HG02763 (cell line): ENCODE data around the gene S100A8.
"Not testable (repeated sequence)": the region's sequence is repeated elsewhere in the genome, so short reads cannot be mapped to it uniquely, and the experiment has no call there.

Source experiments
- ATAC-seq: cut with Tn5 transposase; IDR thresholded peaks from one replicate; pipeline ENCODE4 v1.9.1; 2021; ENCODE audit warnings: mild to moderate bottlenecking, moderate library complexity; ENCODE audit not compliant: unreplicated experiment

Gene S100A8

DNA sequence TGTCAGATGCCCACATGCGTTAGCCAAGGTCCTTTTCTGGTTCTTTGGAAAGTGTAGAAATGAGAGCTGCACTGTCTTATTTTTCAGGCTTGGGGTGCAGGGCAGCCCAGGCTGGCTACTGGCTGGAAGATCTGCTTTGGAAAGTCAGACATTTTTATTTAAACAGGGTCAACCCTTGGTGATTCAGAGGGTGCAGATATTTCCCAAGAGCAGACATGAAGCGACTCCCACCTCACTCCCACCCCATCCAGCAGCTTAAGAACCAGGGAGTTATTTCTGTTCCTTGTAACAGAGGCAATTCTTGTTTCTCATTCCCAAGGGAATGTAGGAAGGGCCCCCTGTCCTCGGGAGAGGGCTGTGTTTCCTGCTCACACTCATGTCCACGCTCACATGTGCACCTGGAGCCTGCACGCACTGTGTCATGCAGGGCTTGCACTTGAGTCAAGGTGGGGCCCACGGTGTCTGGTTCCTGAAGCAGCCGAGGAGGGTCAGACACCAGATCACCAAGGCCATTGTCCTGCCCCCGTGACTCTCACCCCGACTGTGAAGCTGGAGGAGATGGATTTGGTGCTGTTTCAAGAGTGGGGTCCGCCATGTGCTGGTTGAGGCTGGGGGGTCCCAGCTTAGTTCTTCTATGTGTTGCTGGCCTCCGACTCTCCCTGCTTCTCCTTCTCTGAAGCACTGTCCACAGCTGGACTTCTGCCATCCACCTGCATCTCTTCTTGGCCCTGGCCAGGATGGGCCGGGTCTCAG is 26.4 kb upstream of the S100A8 start:
- no peak for ATAC-seq

GRCh38 chr1:153415850-153416570 is 25.1 kb upstream of the S100A8 start, which contains the start of gene S100A7A:
TSS of gene S100A7A (plus strand) at chr1:153416520. CDS start at chr1:153418083, 1,563 bp downstream.
- no peak for ATAC-seq

DNA sequence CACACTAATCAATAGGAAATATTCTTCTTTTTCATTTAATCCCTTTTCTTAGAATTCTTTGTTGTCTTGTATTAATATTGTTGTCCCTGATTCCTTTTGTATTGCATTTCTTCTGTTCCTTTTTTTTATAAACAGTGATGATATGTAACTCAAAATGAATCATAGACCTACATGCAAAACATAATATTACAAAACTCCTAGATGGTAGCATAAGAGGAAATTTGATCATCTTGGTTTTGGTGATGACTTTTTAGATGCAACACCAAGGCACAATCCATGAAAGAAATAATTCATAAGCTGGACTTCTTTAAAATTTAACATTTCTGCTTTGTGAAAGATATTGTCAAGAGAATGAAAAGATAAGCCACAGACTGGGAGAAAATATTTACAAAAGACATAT is 23.1 kb upstream of the S100A8 start:
- not testable (repeated sequence) for ATAC-seq

- not testable (repeated sequence) for ATAC-seq
These were observed 16.4 kb upstream of the S100A8 start for GRCh38 chr1:153407274-153407673.

DNA sequence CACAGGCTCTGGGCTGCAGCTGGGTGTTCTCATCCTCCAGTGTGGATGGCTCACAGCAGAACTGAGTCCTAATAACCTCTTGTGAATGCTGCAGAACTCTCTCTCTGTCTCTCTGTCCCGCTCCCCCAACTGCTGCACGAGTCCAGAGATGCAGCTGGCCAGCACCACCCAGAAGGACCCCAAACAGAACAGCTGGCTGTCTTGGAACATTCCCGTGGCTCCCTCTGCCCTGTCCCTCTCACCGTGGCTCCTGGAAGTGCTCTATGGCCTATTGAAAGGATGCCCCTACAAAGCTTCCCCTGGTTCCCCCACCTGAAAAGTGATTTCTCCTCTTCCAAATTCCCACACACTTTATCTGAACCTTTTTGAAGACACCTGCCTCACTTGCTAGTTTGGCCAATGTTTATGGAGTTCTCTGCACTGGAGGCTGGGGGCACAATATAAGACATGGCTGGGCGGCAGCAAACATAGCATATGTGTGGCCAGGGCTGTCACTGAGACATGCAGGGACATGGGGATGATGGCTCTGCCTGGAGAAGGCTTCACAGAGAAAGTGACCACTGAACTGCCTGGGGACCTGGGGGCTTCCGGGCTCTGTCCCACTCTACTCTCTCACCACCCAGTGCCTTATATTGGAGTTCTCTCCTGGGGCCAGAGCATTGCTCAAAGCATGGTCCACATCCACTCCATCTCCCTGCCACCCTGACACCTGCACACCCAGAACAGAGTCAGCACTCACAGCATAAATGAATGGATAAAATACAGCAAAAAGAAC is 15.1 kb upstream of the S100A8 start:
- ATAC-seq = not testable (repeated sequence)

GRCh38 chr1:153404768-153405167 is 13.9 kb upstream of the S100A8 start:
- no peak for ATAC-seq

- ATAC-seq = no peak
These were observed 13.3 kb upstream of the S100A8 start for GRCh38 chr1:153404086-153404635.

DNA sequence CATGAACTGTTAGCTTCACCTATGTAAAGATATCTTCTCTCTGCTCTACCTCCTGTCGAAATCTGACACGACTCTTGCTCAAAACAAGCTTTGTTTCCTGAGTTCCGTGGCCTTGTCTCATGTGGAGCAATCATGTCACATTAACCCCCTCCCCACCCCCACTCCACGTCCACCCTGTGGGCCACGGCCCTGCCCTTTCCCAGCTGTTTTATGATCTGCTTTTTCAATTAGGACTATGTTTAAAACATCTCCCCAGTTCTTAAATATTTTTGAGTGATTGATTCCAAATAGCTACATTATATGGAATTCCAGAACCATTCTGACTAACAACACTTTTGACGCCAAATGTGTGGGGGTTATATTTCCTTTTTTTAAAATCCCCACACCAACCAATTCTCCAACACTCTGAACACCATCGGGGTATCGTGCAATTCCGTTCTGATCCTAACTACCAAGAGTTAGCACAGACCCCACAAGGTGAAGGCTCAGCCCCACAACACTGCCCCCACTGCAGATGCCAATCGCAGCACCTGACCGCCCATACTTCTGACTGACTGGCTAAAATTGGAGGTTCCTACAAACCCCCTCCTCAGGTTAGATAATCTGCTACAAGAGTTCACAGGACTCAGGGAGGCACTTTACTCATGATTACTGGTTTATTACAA is 12.7 kb upstream of the S100A8 start:
- no peak for ATAC-seq

- ATAC-seq = no peak
These were observed 11.4 kb upstream of the S100A8 start for GRCh38 chr1:153402226-153402625.

- ATAC-seq = no peak
These were observed 10.6 kb upstream of the S100A8 start for GRCh38 chr1:153401461-153401860.

GRCh38 chr1:153400244-153400643 is 9.4 kb upstream of the S100A8 start:
- no peak for ATAC-seq

DNA sequence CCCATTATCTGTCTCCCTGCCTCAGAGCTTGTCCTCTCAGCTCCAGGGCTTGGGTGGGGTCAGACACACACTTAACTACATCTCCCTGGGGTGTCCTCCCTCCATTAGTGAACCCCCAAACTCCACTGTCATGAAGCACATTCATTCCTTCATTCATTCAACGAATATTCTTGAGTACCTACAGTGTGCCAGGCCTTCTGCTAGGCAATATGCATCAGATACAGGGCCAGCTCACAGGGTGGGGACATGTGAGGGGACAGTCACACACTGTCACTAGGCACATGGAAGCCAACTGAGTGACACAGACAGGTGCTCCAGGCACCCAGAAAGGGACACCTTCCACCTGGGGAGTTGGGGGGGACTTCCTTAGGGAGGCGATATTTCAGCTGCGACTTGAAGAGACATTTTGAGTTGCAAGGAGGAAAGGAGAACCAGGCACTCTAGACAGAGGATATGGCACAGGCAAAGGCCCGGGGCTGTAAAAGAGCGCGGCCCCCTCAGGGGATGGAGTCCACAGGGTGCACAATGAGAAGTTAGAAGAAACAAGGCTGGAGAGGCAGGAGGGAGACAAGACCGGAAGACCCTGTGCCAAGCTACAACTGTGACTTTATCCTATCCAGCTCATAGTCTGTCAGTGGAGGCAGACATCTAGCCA is 8.7 kb upstream of the S100A8 start:
- no peak for ATAC-seq

DNA sequence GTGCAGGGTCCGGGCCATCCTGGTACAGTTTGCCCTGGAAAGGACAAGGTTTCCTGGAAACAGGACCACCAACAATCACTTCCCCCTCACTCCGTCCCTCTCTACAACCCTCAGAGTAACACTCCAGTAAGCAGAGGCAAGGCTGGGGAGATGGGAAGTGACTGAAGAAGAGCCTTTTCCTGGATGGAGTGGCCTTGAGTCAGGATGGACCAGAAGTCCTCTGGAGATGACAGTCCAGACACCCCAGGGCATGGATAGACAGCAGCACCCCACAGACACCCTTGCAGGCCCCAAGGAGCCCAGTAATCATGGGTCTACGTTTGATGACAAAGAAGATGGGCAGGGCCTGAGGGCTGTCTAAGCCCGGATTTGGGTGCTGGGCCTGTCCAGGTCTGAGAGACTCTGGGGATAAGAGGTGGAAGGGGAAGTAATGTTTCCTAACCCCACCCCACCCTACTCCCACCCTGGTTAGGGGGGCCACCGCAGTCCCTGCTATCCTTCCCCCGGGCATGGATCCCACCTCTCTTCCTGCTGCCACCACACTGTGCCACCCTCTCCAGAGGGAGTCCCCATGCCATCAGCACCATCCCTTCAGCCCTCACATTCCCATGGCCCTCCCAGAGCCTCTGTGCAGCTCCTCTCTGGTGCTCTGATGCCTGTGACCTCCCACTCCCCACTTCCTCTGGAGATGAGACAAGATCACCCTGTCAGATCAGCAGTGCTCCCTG is 7.2 kb upstream of the S100A8 start:
- ATAC-seq = no peak

DNA sequence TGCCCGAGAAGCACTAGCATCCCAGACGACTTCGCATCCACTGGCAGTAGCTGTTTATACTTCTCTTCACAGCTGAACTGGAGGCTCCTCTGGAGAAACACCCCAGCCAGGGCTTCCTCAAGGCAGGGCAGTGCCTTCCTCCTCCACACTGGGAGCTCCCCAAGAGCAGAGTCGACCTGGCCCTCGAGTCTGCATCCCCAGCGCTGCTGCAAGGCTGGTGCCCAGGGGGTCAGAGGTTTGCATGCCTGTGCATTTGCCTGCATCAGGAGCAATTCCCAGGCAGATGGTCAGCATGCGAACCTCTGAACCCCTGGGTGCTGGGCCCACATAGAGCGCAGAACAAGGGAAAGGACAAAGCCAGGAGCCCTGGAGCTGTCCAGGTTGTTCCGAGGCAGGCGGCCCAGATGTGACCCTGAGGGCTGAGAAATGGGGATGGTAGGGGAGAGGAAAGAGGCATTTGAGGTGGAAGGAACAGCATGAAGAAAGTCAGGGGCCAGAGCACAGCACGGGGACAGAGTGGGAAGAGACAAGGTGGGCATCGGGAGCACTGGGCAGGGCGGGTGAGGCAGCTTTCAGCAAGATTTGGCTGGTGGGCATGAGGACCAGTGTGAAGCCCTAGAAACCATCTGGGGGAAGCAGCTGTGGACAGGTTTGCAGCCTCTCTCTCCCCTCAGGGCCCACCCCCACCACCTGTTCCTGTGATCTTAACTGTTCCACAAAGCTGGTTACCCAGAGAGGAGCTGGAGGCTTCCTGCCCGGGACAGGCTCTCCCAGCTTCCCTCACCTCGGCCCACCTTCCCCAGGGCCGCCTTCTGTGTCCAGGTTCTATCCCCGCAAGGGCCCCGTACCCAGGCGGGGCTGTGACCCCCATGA is 6.4 kb upstream of the S100A8 start:
- ATAC-seq = no peak

DNA sequence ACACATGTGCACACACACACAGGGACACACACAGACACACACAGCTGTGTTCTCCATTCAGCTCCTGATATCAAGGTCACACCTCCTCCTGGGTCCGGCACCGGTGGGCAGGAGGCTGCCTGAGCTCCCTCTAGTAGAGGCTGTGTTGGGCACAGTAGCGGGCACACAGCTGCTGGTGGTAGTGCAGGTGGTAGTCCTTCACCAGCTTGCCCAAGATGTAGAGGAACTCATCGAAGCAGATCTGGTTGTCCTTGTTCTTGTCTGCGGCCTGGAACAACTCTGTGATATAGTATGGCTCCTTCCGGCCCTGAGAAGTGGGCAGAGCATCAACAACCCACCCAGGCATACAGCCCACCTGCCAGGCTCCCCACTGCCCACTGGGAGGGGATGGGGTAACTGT is 5.6 kb upstream of the S100A8 start:
- ATAC-seq = no peak

DNA sequence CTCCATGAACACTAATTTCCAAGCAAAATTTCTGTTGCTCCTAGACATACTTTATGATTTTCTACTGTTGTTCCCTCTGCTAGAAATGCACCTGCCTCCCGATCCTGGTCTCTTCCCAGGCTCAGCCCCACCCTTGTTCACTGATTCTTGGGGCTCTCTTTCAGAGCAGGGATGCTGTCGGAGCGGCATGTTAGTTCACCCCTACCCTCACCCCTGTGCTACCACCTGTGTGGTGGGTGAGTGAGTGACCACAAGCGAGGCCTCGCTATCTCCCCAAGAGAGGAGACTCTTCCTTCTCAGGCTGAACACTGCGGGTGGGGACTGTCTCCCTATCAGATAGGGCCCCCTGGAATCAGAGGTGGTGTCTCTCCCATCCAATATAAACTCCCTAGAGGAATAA is 4.9 kb upstream of the S100A8 start:
- no peak for ATAC-seq

GRCh38 chr1:153395136-153395685 is 4.3 kb upstream of the S100A8 start:
- ATAC-seq = no peak

DNA sequence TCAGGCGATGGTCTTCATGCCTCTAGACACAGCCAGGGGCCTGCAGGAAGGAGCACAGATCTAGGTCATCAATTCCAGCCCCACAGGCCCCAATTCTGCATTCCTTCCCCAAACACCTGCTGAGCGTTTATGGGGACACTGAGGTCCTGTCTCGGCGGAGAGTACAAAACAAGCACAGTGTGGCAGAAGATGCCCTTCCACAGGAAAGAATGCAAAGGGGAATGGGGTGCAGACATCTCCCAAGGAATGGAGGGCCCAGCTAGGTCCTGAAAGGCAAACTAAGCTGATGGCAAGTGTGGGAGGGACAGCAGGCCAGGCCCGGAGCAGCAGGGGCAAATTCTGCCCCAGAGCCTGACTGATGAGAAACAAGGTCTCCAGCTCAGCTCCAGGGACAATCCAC is 3.5 kb upstream of the S100A8 start:
- ATAC-seq = no peak
